NCI-H2081 (cell line): ENCODE data around the gene SMC5.
"Not testable (repeated sequence)": the region's sequence is repeated elsewhere in the genome, so short reads cannot be mapped to it uniquely, and the experiment has no call there.

Experiments
- DNase-seq, 2 experiments: peaks; one replicate each; lab custom pipeline; 2025; lab: John Stamatoyannopoulos, UW

The SMC5 gene

GRCh38 chr9:70263421-70263820 lies 4.6 kb downstream of the SMC5 start:
- DNase-seq = no peak

GRCh38 chr9:70278305-70278704 lies 19.5 kb downstream of the SMC5 start:
- DNase-seq = no peak

- no peak for DNase-seq
Observed at GRCh38 chr9:70283848-70284247, 25.1 kb downstream of the SMC5 start.

GRCh38 chr9:70285246-70285645 lies 26.5 kb downstream of the SMC5 start:
- no peak for DNase-seq

GRCh38 chr9:70285981-70286598 lies 27.3 kb downstream of the SMC5 start:
- no peak for DNase-seq

GRCh38 chr9:70290626-70291025 lies 31.8 kb downstream of the SMC5 start:
- DNase-seq = no peak

- no peak for DNase-seq
Observed at GRCh38 chr9:70291446-70291845, 32.7 kb downstream of the SMC5 start.

- DNase-seq = no peak
Observed at GRCh38 chr9:70292253-70292652, 33.5 kb downstream of the SMC5 start.

GRCh38 chr9:70293214-70293613 lies 34.4 kb downstream of the SMC5 start:
- DNase-seq = no peak

GRCh38 chr9:70297141-70297540 lies 38.4 kb downstream of the SMC5 start:
- DNase-seq = no peak

- DNase-seq = no peak
Observed at GRCh38 chr9:70298245-70298771, 39.5 kb downstream of the SMC5 start.

GRCh38 chr9:70303268-70303667 lies 44.5 kb downstream of the SMC5 start:
- no peak for DNase-seq

- DNase-seq = no peak
Observed at GRCh38 chr9:70304810-70305209, 46.0 kb downstream of the SMC5 start.

GRCh38 chr9:70315389-70315788 lies 56.6 kb downstream of the SMC5 start:
- DNase-seq = no peak

GRCh38 chr9:70318002-70318401 lies 59.2 kb downstream of the SMC5 start:
- DNase-seq = no peak

GRCh38 chr9:70322096-70322495 lies 63.3 kb downstream of the SMC5 start:
- DNase-seq = no peak

- no peak for DNase-seq
Observed at GRCh38 chr9:70324963-70325362, 66.2 kb downstream of the SMC5 start.

- not testable (repeated sequence) for DNase-seq
Observed at GRCh38 chr9:70328625-70329024, 69.8 kb downstream of the SMC5 start.

- DNase-seq = peak; percentile 17 to 24
Observed at GRCh38 chr9:70340572-70340971, 81.8 kb downstream of the SMC5 start.

GRCh38 chr9:70347046-70347445 lies 88.3 kb downstream of the SMC5 start:
- no peak for DNase-seq

- DNase-seq = no peak
Observed at GRCh38 chr9:70352356-70352755, 93.6 kb downstream of the SMC5 start.

GRCh38 chr9:70352802-70353201 lies 94.0 kb downstream of the SMC5 start:
- no peak for DNase-seq

GRCh38 chr9:70355801-70356200 lies 97.0 kb downstream of the SMC5 start:
- no peak for DNase-seq

- no peak for DNase-seq
Observed at GRCh38 chr9:70362952-70363351, 104.2 kb downstream of the SMC5 start.
